ENCODE results near the gene C12orf56. TPM values are rescaled to one million over a fixed set of nuclear protein-coding genes. Genes with fewer than 3 reads are reported as not detected.

C12orf56 gene
- total RNA-seq, 1 experiment from 2014 or later: not detected

GRCh38 chr12:64389154-64389553 is 1.4 kb downstream of the C12orf56 start:
- no peak overlapping the region for H2AFZ ChIP-seq (ENCODE audit: low read depth, low read length, poor library complexity, severe bottlenecking)
- H3K27ac ChIP-seq (ENCODE audit: low read depth, low read length): no peak overlapping the region
- no peak overlapping the region for H3K4me3 ChIP-seq (replicated peaks in 1 of 2; ENCODE audit: low read depth in 1 of 2, low read length in 2 of 2)
- H3K79me2 ChIP-seq (ENCODE audit: insufficient read depth, low read length): no peaks in the 10 kb centered on the region
- no peaks in the 10 kb centered on the region for H4K20me1 ChIP-seq (ENCODE audit: insufficient read depth)
- H3K9me2 ChIP-seq (ENCODE audit: insufficient read depth): no peaks in the 10 kb centered on the region
- ChIA-PET RAD21 (ENCODE audit: low non-redundant PET in 1 of 2, low total read pairs in 2 of 2, uncharacterized antibody in 2 of 2, unreplicated experiment in 2 of 2) (no interaction called here), POLR2A (no interaction called here), CTCF (no interaction called here)
- H3K36me3 ChIP-seq (ENCODE audit: control insufficient read depth in 1 of 2, insufficient read depth in 2 of 2, low read length in 2 of 2): no peaks in the 10 kb centered on the region
- no peaks in the 10 kb centered on the region for H3K27me3 ChIP-seq (ENCODE audit: insufficient read depth, low read length)
- H3K4me1 ChIP-seq (ENCODE audit: control insufficient read depth in 1 of 2, insufficient read depth in 2 of 2, low read length in 2 of 2): peaks cover 0 to 18% of the 10 kb centered on the region in 2 experiments; a peak in 2 of 4 replicates
- intact Hi-C loops (cut with micrococcal nuclease): loop anchor here (5.0 kb wide), 1 partner anchor 562 kb away; no protein-coding TSS in a partner anchor
- no TSS peak for BruUV-seq (replicated peaks)
- H3K9ac ChIP-seq (ENCODE audit: low read length): no peak overlapping the region
- H3K9me3 ChIP-seq (ENCODE audit: control insufficient read depth in 1 of 2, insufficient read depth in 1 of 2, low read depth in 1 of 2, low read length in 2 of 2): no peaks in the 10 kb centered on the region
- TF ChIP-seq POLR2A (IDR thresholded peaks at IDR 0.05; ENCODE audit: borderline replicate concordance, extremely low read depth, insufficient read depth, insufficient read length) (no peak), REST (IDR thresholded peaks at IDR 0.05; ENCODE audit: low read depth) (no peak), SP1 (IDR thresholded peaks at IDR 0.05; ENCODE audit: low read depth) (no peak), ELF1 (IDR thresholded peaks at IDR 0.05; ENCODE audit: borderline replicate concordance, low read depth) (no peak), EZH2 (IDR thresholded peaks at IDR 0.05) (no peak), EZH2phosphoT487 (IDR thresholded peaks at IDR 0.05; ENCODE audit: borderline replicate concordance) (no peak)
- DNase-seq (ENCODE audit: low read depth, low spot score): no peak
- no peak for ATAC-seq
- no peak overlapping the region for H3K4me2 ChIP-seq (ENCODE audit: low read length)
